Fibroblast of lung (primary cell): ENCODE measurements around the gene TRERF1.

ENCODE experiments used
- CTCF ChIP-seq, 2 donors: IDR thresholded peaks in 1 of 2; conservative IDR thresholded peaks in 1 of 2; 1 replicate in 1 of 2; 2 replicates in 1 of 2; pipeline ENCODE4 v1.5.1; 2011 to 2012; ENCODE audit warnings: low read length in 2 of 2, control low read depth in 1 of 2, inconsistent platforms in 1 of 2, low read depth in 1 of 2, mild to moderate bottlenecking in 1 of 2
- EZH2 ChIP-seq: IDR thresholded peaks from 2 replicates; pipeline ENCODE4 v1.5.1; 2012; ENCODE audit warnings: low read length, control low read depth, mild to moderate bottlenecking; ENCODE audit errors: missing control alignments

- TF ChIP-seq CTCF (conservative IDR thresholded peaks at IDR 0.05 in 1 of 2, IDR thresholded peaks at IDR 0.05 in 1 of 2; ENCODE audit: low read depth in 1 of 2, low read length in 2 of 2) (no peak), EZH2 (no peak)
Measured at GRCh38 chr6:42468273-42468672, 16.5 kb upstream of the TRERF1 start.
